ENCODE data around the gene OR2T34.
"Not testable (repeated sequence)": the region's sequence is repeated elsewhere in the genome, so short reads cannot be mapped to it uniquely, and the experiment has no call there.

The OR2T34 gene, protein sequence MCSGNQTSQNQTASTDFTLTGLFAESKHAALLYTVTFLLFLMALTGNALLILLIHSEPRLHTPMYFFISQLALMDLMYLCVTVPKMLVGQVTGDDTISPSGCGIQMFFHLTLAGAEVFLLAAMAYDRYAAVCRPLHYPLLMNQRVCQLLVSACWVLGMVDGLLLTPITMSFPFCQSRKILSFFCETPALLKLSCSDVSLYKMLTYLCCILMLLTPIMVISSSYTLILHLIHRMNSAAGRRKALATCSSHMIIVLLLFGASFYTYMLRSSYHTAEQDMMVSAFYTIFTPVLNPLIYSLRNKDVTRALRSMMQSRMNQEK

DNA sequence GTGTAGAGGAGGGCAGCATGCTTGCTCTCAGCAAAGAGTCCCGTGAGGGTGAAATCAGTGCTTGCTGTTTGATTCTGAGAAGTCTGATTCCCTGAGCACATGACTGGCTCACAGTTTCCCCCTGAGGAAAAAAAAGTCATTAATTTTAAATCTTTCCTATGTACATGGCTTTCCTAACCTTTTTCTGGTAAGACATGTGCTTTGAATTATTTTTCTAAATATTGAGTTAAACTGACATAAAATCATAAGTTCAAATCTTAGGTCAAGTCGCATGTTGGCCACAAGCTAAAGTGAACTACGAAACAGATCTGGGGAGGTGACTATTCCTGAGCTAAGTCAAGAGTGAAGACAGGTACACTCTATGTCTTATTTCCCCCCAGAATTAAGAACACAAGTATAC, at the start of gene OR2T34:
TSS of gene OR2T34 (minus strand) at position 101 of the 400 bp plus-strand sequence. CDS start at position 101, 0 bp downstream.
- DNase-seq (ENCODE audit: low read depth): not testable (repeated sequence)

- DNase-seq (ENCODE audit: low read depth): no peak
Observed at GRCh38 chr1:248622570-248623001, 48.0 kb upstream of the OR2T34 start.

DNA sequence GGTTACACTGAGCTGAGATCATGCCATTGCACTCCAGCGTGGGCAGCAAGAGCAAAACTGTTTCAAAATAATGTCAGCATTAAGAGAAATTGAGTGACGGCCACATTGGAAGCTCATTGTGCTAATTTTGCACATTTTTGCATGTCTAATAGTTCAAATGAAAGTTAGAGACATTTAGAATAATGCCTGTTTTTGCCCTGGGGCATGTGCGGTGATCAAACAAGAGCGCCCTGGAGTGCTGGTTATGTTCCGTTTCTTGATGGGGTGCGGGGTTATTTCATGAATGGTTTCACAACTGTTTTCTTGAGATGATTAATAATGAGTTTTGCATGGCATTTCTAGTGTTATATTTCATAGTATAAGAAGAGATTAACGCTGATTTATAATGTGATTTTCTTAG, 47.2 kb upstream of the OR2T34 start:
- DNase-seq (ENCODE audit: low read depth): no peak

DNA sequence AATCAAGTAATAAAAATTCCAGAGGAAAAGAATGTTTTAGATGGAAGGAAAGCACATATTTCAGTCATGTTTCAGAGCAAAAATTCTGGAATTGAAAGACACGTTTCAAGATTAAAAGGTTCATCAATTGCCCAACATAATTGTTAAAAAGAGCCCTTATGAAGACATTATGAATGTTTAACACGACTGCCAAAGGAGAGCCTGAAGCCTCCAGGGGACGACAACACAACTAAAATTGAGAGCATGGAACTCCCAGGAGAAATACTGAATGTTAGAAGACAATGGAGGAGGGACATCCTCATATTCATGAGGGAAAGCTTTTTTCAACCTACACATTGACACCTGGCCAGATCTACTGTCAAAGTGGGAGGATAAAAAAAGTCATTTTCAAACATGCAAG, 44.3 kb upstream of the OR2T34 start:
- DNase-seq (ENCODE audit: low read depth): no peak

DNA sequence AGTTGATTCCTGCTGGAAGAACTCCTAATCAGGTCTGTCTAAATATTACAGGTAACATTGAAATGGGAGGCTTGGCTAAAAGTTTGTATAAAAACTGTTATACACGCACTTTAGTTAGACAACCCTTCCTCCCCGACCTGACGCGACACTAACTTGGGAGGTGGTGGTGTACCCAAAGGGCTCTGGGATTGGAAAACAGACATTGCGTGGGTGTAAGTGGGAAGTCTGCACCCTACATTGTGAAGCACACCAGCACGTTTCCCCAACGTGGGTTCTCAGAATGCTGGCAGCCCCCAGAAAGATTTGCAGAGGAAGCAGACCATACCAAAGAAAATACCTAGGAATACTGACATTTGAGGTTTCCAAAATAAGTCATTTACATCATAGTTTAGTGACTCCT, 43.6 kb upstream of the OR2T34 start:
- DNase-seq (ENCODE audit: low read depth): no peak

DNA sequence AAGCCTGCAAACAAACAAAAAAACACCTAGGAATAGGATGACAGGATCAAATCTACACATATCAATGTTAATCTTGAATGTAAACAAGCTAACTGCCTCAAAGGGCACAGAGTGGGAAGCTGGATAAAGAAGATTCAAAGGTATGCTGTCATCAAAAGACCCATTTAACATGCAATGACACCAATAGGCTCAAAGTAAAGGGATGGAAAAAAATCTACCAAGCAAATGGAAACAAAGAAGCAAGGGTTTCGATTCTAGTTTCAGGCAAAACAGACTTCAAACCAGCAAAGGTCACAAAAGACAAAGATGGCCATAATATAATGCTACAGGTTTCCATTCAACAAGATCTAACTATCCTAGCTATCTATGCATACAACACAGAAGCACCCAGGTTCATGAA, 39.2 kb upstream of the OR2T34 start:
- DNase-seq (ENCODE audit: low read depth): no peak

DNA sequence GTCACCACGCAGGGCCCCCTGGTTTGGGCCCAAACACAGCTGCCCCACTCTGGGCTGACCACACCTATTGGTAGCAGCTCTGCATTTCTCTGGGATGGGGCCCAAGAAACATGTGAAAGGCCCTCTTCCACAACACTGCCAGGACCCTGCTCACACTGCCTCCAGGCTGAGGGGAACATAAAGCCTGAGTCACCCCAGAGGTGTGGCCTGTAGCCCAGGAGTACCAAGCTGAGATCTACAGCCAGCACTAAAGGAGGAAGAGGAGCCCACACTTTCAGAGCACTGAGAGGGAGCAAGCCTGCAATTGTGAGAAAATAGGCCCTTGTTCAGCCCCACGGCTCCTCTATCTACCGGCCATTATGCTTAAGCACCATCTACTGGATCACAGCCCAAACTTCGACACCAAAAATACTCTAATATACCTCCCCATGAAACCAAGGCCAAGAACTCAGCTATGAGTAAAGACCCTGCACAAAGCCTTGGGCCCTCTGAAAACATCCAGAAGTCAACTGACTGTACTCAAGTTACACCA, 37.4 kb upstream of the OR2T34 start:
- no peak for DNase-seq (ENCODE audit: low read depth)

- DNase-seq (ENCODE audit: low read depth): no peak
Observed at GRCh38 chr1:248610301-248610700, 35.7 kb upstream of the OR2T34 start.

GRCh38 chr1:248599396-248599795, 24.8 kb upstream of the OR2T34 start:
- DNase-seq (ENCODE audit: low read depth): no peak

DNA sequence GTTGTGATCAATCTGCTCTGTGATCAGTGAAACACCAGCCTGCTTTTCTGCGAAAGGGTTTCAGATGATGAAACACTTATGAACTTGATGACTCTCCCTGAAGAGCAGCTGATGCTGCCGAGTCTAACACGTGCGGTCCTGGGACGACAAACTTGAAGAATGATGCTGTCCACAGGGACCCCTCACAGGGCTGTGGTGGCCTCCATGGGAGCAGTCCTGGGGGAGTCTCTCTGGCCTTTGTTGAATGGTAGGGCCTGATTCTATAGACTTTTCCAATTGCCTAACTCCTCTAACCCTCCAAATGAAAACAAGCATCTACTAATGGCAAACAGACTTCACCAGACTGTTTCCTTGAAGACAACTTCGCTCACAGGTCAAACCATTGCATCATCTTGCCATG, 23.0 kb upstream of the OR2T34 start, which contains the start of gene OR2T10:
TSS of gene OR2T10 (minus strand) at position 112 of the 400 bp plus-strand sequence. CDS start 3,932 bp downstream, outside the sequence.
- no peak for DNase-seq (ENCODE audit: low read depth)

- no peak for DNase-seq (ENCODE audit: low read depth)
Observed at GRCh38 chr1:248596615-248597014, 22.1 kb upstream of the OR2T34 start.

- no peak for DNase-seq (ENCODE audit: low read depth)
Observed at GRCh38 chr1:248593226-248593625, 18.7 kb upstream of the OR2T34 start.

- no peak for DNase-seq (ENCODE audit: low read depth)
Observed at GRCh38 chr1:248592655-248593054, 18.1 kb upstream of the OR2T34 start.

- no peak for DNase-seq (ENCODE audit: low read depth)
Observed at GRCh38 chr1:248590055-248590454, 15.5 kb upstream of the OR2T34 start.

- no peak for DNase-seq (ENCODE audit: low read depth)
Observed at GRCh38 chr1:248589334-248589733, 14.8 kb upstream of the OR2T34 start.

- no peak for DNase-seq (ENCODE audit: low read depth)
Observed at GRCh38 chr1:248585266-248585665, 10.7 kb upstream of the OR2T34 start.

GRCh38 chr1:248576260-248576980, 1.9 kb upstream of the OR2T34 start:
- no peak for DNase-seq (ENCODE audit: low read depth)

GRCh38 chr1:248573856-248574255, 701 bp downstream of the OR2T34 start:
- DNase-seq (ENCODE audit: low read depth): not testable (repeated sequence)

- DNase-seq (ENCODE audit: low read depth): not testable (repeated sequence)
Observed at GRCh38 chr1:248572049-248572448, 2.5 kb downstream of the OR2T34 start.

DNA sequence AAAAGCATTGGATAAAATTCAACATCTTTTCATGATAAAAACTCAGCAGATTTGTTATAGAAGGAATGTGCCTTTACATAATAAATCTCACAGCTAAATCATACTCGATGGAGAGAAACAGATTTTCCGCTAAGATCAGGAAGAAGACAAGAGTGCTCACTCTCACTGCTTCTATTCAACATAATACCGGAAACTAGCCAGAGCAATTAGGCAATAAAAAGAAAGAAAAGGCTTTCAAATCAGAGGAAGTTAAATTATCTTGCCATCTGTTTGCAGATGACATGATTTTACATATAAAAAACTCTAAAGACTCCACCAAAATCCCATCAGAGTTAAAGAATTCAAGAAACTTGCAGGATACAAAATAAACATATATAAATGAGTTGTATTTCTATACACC, 3.7 kb downstream of the OR2T34 start:
- not testable (repeated sequence) for DNase-seq (ENCODE audit: low read depth)

DNA sequence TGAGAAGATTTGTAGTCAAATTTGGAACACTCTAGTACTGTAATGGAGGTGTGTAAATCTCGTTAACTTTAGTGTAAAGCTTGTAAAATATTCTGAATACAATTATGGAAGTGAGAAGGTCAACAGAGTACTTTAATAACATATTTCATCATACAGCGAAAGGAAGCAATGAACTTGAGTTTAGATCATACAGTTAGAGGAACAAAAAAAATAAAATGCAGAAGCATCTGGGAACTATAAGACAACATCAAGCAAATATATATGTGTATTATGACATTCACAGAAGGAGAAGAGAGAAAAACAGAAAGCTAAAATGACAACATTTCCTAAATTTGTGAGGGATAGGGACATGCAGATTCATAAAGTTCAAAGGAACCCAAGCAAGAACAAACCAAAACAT, 5.5 kb downstream of the OR2T34 start:
- not testable (repeated sequence) for DNase-seq (ENCODE audit: low read depth)

DNA sequence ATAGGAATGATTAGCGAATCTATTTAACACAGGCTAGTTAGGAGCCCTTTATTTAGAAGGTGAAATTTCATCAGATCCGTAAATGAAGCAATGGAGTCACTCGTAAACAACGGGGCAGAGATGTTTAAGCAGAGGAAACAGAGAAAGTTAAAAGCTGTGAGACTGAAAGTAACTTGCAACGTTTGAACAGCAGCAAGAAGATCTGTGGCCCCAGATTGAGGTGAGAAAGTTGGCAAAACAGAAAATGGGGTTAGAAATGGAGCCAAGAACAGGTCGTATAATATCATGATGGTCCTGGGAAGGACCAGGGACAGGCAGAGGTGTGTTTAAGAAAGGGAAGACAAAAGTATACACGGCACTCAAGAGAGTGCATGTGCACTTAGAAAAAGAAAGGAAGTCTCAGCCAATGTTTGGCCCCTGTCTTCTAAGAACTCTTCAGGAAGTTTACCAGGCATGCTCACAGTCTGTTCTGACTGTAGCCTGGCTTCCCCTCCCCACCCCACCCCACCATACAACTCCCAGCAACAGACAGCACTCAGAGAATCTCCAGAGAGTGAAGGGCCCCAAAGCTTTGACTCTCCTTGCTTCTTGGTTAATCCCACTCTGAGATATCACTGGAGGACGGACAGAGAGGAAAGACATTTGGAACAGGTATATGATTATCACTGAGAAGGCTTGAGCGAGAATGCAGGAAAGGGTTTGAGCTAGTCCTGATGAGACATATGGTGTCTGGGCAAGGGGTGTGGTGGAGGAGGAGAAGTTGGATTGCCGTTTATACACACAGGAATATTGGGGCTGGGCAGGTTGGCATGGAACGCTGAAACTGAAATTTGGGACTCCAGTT, 8.8 kb downstream of the OR2T34 start:
- not testable (repeated sequence) for DNase-seq (ENCODE audit: low read depth)

Measured in HS-27A (cell line).